A549 treated with ZK216348 at 1 μM for 4 hours (cell line): ENCODE data around the gene ACBD7. TPM values are rescaled to one million over a fixed set of nuclear protein-coding genes. Genes with fewer than 3 reads are reported as not detected.

Experiments
- total RNA-seq: library from RNA; stranded (reverse); fragments of 200-300 nt; extraction: Qiagen RNA extraction; gene quantifications from 5 replicates; pipeline ENCODE4 v1.2.3, GENCODE V29; 2022; ENCODE audit warnings: low read depth

ACBD7 gene
- total RNA-seq: 0.67 to 1.4 TPM (median 0.84 TPM) in 5 replicates

DNA sequence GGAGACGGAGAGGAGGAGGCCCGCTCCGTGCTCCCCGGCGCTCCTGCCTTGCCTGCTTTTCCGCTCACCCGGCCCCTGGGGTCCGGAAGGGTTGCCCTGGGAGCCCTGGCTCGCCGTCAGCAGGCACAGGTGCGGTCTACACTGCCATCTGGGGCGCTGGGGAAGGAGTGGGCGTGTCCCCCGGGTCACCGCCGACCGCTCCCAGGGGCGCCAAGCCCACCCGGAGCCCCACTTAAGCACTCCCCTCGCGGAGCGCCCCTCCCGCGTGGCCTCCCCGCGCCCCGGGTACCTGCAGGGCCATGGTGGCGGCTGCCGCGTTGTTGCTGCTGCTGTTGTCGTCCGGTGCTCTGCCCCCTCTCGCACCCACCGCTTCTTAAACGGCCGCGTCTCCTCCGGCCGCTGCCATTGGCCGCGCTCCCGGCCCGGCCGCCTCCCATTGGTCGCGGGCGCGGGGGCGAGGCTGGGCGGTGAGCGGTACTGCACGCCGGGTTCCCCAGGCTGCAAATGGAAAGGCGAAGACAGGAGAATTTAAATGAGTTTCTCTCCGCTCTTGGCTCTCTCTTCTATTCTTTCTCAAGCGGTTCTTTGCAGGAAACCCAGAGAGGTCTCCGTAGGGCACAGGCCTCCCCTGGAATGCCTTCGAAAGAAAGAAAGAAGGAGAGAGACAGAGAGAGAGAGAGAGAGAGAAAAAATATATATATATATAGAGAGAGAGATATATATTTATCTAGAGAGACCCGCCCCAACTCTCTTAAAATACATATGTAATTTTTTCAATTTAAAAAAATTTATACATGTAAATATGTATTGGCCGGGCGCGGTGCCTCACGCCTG is at the start of gene ACBD7:
ACBD7 (minus strand) TSS at position 349 of the 834 bp plus-strand sequence; CDS start at position 301, 48 bp downstream.

DNA sequence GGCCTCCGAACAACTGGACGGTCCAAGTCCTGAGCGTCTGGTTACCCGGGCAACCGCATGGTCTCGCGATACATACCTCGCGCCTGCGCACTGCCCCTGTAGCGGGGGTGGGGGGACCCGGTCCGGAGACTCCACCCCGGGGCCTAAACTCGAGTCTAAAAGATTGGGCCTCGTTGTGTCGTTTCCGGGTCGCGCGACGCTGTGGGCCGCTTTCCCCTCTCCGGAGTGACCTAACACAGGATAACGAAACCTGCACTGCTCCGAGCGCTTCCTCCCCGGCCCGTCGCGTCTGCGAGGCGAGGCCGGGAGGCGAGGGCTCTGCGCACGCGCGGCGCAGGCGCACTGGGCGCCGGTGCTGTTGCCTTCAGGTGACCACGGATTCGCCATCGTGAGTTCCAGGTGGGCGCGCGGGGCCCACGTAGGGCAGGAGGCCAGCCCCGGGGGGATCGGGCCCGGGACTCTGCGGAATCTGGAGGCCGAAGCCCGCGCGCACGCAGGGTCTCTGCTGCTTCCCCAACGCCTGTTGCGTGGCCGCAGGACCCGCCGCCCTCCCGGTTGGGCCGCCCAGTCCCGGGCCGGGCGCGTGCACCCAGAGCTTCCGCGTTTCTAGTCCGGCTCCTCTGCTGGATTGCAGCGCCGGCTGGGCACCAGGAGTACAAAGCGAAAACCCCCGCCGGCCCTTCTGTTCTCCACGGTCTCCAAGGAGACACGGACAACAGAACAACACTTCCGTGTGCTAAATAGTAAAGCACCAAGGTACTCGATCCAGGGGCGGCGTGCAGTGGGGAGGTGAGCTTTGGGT is 8.6 kb upstream of the ACBD7 start, which contains the start of gene RPP38:
RPP38 (plus strand) TSS at position 345 of the 802 bp plus-strand sequence. CDS start 5,960 bp downstream, outside the sequence.

DNA sequence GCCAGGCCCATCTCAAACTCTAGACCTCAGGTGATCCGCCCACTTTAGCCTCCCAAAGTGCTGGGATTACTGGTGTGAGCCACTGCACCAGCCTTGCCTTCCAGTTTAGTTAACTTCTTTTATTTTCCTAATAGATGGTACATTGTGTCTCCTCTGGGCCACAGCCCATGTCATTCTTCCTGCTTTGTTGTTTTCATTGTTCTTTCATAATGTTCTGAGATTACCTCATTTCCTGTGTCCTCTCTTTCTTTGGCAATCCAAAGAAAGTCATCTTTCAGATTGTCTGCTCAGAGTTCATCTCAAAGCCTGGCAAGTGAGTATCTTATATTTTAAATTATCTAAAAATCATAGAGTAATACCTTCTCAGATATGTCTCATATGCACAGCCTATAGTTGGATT is 44.9 kb downstream of the ACBD7 start, which contains the start of gene OLAH:
OLAH (plus strand) TSS at position 270 of the 400 bp plus-strand sequence. CDS start 3,346 bp downstream, outside the sequence.

Other genes starting within 250 kb of the ACBD7 start
- 17.8 to 25.8 TPM (median 18.5 TPM) in 5 replicates for gene SUV39H2, start 209.9 kb downstream of the ACBD7 start, total RNA-seq
- 4.7 to 7.0 TPM (median 5.5 TPM) in 5 replicates for gene DCLRE1C, start 134.7 kb downstream of the ACBD7 start, total RNA-seq
- 1.00 to 1.4 TPM (median 1.2 TPM) in 3 of 5 replicates, not detected in the others for gene MEIG1, start 129.4 kb downstream of the ACBD7 start, total RNA-seq
- 0.28 to 0.48 TPM (median 0.45 TPM) in 3 of 5 replicates, not detected in the others for gene OLAH, start 44.8 kb downstream of the ACBD7 start, total RNA-seq
- 32.1 to 35.1 TPM (median 34.1 TPM) in 5 replicates for gene RPP38, start 8.6 kb upstream of the ACBD7 start, total RNA-seq
- gene NMT2, start 79.9 kb upstream of the ACBD7 start, total RNA-seq: 19.2 to 26.4 TPM (median 24.0 TPM) in 5 replicates